Measurements from ENCODE around the gene ABCA13. TPM values are rescaled to one million over a fixed set of nuclear protein-coding genes. Genes with fewer than 3 reads are reported as not detected.

Gene ABCA13
- total RNA-seq, 1 experiment from 2014 or later: not detected

GRCh38 chr7:48497521-48497920, 326.3 kb downstream of the ABCA13 start:
- no peak for DNase-seq (ENCODE audit: extremely low read depth, low read depth)

- DNase-seq (ENCODE audit: extremely low read depth, low read depth): no peak
Measured at GRCh38 chr7:48502021-48502420, 330.8 kb downstream of the ABCA13 start.

GRCh38 chr7:48505051-48505450, 333.8 kb downstream of the ABCA13 start:
- no peak for DNase-seq (ENCODE audit: extremely low read depth, low read depth)

GRCh38 chr7:48505466-48505865, 334.2 kb downstream of the ABCA13 start:
- DNase-seq (ENCODE audit: extremely low read depth, low read depth): no peak

GRCh38 chr7:48506569-48506968, 335.3 kb downstream of the ABCA13 start:
- no peak for DNase-seq (ENCODE audit: extremely low read depth, low read depth)

GRCh38 chr7:48511080-48511479, 339.8 kb downstream of the ABCA13 start:
- no peak for DNase-seq (ENCODE audit: extremely low read depth, low read depth)

GRCh38 chr7:48512892-48513291, 341.6 kb downstream of the ABCA13 start:
- DNase-seq (ENCODE audit: extremely low read depth, low read depth): no peak

- DNase-seq (ENCODE audit: extremely low read depth, low read depth): no peak
Measured at GRCh38 chr7:48515171-48515570, 343.9 kb downstream of the ABCA13 start.

- no peak for DNase-seq (ENCODE audit: extremely low read depth, low read depth)
Measured at GRCh38 chr7:48518092-48518491, 346.8 kb downstream of the ABCA13 start.

- DNase-seq (ENCODE audit: extremely low read depth, low read depth): no peak
Measured at GRCh38 chr7:48522692-48523091, 351.4 kb downstream of the ABCA13 start.

GRCh38 chr7:48525736-48526732, 354.8 kb downstream of the ABCA13 start:
- DNase-seq (ENCODE audit: extremely low read depth, low read depth): no peak

- no peak for DNase-seq (ENCODE audit: extremely low read depth, low read depth)
Measured at GRCh38 chr7:48528646-48529045, 357.4 kb downstream of the ABCA13 start.

GRCh38 chr7:48537561-48537960, 366.3 kb downstream of the ABCA13 start:
- DNase-seq (ENCODE audit: extremely low read depth, low read depth): no peak

GRCh38 chr7:48540746-48541145, 369.5 kb downstream of the ABCA13 start:
- no peak for DNase-seq (ENCODE audit: extremely low read depth, low read depth)

GRCh38 chr7:48548667-48549066, 377.4 kb downstream of the ABCA13 start:
- no peak for DNase-seq (ENCODE audit: extremely low read depth, low read depth)

GRCh38 chr7:48551652-48552051, 380.4 kb downstream of the ABCA13 start:
- no peak for DNase-seq (ENCODE audit: extremely low read depth, low read depth)

- DNase-seq (ENCODE audit: extremely low read depth, low read depth): no peak
Measured at GRCh38 chr7:48563334-48563733, 392.1 kb downstream of the ABCA13 start.

GRCh38 chr7:48575516-48575915, 404.3 kb downstream of the ABCA13 start:
- no peak for DNase-seq (ENCODE audit: extremely low read depth, low read depth)

- DNase-seq (ENCODE audit: extremely low read depth, low read depth): no peak
Measured at GRCh38 chr7:48587475-48587874, 416.2 kb downstream of the ABCA13 start.

- DNase-seq (ENCODE audit: extremely low read depth, low read depth): no peak
Measured at GRCh38 chr7:48594349-48594748, 423.1 kb downstream of the ABCA13 start.

- no peak for DNase-seq (ENCODE audit: extremely low read depth, low read depth)
Measured at GRCh38 chr7:48595756-48596155, 424.5 kb downstream of the ABCA13 start.

- no peak for DNase-seq (ENCODE audit: extremely low read depth, low read depth)
Measured at GRCh38 chr7:48610705-48611104, 439.4 kb downstream of the ABCA13 start.
